Measurements from ENCODE around the gene ECI2.
"Not testable (repeated sequence)": the region's sequence is repeated elsewhere in the genome, so short reads cannot be mapped to it uniquely, and the experiment has no call there.

Gene ECI2

GRCh38 chr6:4124351-4124750, 11.0 kb downstream of the ECI2 start:
- no peak for TF ChIP-seq CTCF (IDR thresholded peaks at IDR 0.05; ENCODE audit: low read depth, low read length, missing control alignments)

GRCh38 chr6:4115741-4116140, 19.6 kb downstream of the ECI2 start:
- H3K4me3 ChIP-seq (replicated peaks; ENCODE audit: low read depth, low read length): no peak overlapping the region
- DNase-seq (ENCODE audit: extremely low read depth, low read depth): no peak
- no peak for TF ChIP-seq CTCF (IDR thresholded peaks at IDR 0.05; ENCODE audit: low read depth, low read length, missing control alignments)

More at GRCh38 chr6:4124351-4124750, 11.0 kb downstream of the ECI2 start:
- no peak for DNase-seq (ENCODE audit: extremely low read depth, low read depth)
- no peak overlapping the region for H3K4me3 ChIP-seq (replicated peaks; ENCODE audit: low read depth, low read length)

GRCh38 chr6:4114123-4114522, 21.3 kb downstream of the ECI2 start:
- H3K4me3 ChIP-seq (replicated peaks; ENCODE audit: low read depth, low read length): no peak overlapping the region
- DNase-seq (ENCODE audit: extremely low read depth, low read depth): no peak
- no peak for TF ChIP-seq CTCF (IDR thresholded peaks at IDR 0.05; ENCODE audit: low read depth, low read length, missing control alignments)

GRCh38 chr6:4113649-4114048, 21.7 kb downstream of the ECI2 start:
- H3K4me3 ChIP-seq (replicated peaks; ENCODE audit: low read depth, low read length): no peak overlapping the region
- TF ChIP-seq CTCF (IDR thresholded peaks at IDR 0.05; ENCODE audit: low read depth, low read length, missing control alignments): no peak

GRCh38 chr6:4112366-4112765, 23.0 kb downstream of the ECI2 start:
- no peak for TF ChIP-seq CTCF (IDR thresholded peaks at IDR 0.05; ENCODE audit: low read depth, low read length, missing control alignments)
- H3K4me3 ChIP-seq (replicated peaks; ENCODE audit: low read depth, low read length): no peak overlapping the region
- DNase-seq (ENCODE audit: extremely low read depth, low read depth): no peak

More at GRCh38 chr6:4113649-4114048, 21.7 kb downstream of the ECI2 start:
- DNase-seq (ENCODE audit: extremely low read depth, low read depth): no peak

- H3K4me3 ChIP-seq (replicated peaks; ENCODE audit: low read depth, low read length); DNase-seq (ENCODE audit: extremely low read depth, low read depth): not testable (repeated sequence)
Observed at GRCh38 chr6:4109363-4109815, 26.0 kb downstream of the ECI2 start.

- TF ChIP-seq CTCF (IDR thresholded peaks at IDR 0.05; ENCODE audit: low read depth, low read length, missing control alignments): no peak
- H3K4me3 ChIP-seq (replicated peaks; ENCODE audit: low read depth, low read length): no peak overlapping the region
- DNase-seq (ENCODE audit: extremely low read depth, low read depth): no peak
Observed at GRCh38 chr6:4108561-4109093, 26.7 kb downstream of the ECI2 start.
